PC-3 (cell line): ENCODE results near the gene EPHB1.

ENCODE experiments used
- EZH2 ChIP-seq: fragments of 300-600 bp; sonication (generic); IDR thresholded peaks from one replicate; pipeline ENCODE4 v1.6.1; 2017; ENCODE audit warnings: antibody characterized with exemption, mild to moderate bottlenecking, low read length; ENCODE audit not compliant: unreplicated experiment
- EZH2phosphoT487 ChIP-seq: fragments of 300-600 bp; sonication (generic); IDR thresholded peaks from 2 replicates; pipeline ENCODE4 v1.6.1; 2018; ENCODE audit warnings: mild to moderate bottlenecking, antibody characterized with exemption, low read length, borderline replicate concordance
- TF ChIP-seq, protein P1 (sequence below): fragments of 300-600 bp; sonication (generic); conservative IDR thresholded peaks from 2 replicates; pipeline ENCODE4 v1.5.1; 2017; ENCODE audit warnings: antibody characterized with exemption, low read depth, mild to moderate bottlenecking, low read length

DNA sequence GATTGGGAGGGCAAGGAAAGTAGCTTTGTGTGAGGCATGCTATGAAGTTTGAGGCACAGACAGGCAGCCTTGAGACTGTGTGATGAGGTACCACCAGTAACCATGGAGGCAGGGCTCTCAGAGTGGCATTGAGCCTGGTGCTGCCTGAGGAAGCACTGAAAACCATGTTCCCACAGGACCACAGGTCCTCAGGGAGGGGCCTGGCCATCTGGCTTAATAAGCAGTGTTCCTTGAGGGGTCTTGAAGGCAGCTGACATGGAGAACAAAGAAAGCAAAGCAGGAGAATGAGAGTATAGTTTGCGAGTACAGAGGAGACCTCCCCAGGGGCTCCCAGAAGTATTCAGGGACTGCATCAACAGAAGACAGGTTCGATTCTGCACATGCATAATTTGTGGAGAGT is 346.6 kb downstream of the EPHB1 start:
- TF ChIP-seq, protein P1, sequence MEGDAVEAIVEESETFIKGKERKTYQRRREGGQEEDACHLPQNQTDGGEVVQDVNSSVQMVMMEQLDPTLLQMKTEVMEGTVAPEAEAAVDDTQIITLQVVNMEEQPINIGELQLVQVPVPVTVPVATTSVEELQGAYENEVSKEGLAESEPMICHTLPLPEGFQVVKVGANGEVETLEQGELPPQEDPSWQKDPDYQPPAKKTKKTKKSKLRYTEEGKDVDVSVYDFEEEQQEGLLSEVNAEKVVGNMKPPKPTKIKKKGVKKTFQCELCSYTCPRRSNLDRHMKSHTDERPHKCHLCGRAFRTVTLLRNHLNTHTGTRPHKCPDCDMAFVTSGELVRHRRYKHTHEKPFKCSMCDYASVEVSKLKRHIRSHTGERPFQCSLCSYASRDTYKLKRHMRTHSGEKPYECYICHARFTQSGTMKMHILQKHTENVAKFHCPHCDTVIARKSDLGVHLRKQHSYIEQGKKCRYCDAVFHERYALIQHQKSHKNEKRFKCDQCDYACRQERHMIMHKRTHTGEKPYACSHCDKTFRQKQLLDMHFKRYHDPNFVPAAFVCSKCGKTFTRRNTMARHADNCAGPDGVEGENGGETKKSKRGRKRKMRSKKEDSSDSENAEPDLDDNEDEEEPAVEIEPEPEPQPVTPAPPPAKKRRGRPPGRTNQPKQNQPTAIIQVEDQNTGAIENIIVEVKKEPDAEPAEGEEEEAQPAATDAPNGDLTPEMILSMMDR = no peak
- no peak for TF ChIP-seq EZH2
- TF ChIP-seq EZH2phosphoT487 = no peak
